HG02884 (cell line): ENCODE measurements around the gene ASIC2.
"Not testable (repeated sequence)": the region's sequence is repeated elsewhere in the genome, so short reads cannot be mapped to it uniquely, and the experiment has no call there.

Experiments
- ATAC-seq: cut with Tn5 transposase; IDR thresholded peaks from one replicate; pipeline ENCODE4 v1.9.1; 2021; ENCODE audit warnings: mild to moderate bottlenecking, moderate library complexity; ENCODE audit not compliant: unreplicated experiment

The ASIC2 gene

DNA sequence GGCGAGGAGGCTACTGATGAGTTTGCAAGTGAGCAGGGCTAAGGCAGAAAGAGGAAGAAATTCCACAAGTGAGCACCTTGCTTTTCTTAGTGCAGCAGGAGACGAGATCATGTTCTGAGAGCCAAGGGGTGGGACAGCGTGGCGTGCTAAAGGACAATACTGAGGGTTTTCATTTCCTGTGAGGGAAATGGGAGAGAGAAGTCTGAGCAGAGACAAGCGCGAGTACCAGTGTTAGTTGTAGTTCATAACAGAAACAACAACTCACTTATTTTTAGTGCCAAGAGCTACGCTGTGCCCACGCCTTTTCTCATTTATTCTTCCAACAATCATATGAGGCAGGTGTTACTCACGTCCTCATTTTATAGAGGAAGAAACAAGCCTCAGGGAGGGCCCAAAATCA is 299.1 kb downstream of the ASIC2 start:
- ATAC-seq: no peak

DNA sequence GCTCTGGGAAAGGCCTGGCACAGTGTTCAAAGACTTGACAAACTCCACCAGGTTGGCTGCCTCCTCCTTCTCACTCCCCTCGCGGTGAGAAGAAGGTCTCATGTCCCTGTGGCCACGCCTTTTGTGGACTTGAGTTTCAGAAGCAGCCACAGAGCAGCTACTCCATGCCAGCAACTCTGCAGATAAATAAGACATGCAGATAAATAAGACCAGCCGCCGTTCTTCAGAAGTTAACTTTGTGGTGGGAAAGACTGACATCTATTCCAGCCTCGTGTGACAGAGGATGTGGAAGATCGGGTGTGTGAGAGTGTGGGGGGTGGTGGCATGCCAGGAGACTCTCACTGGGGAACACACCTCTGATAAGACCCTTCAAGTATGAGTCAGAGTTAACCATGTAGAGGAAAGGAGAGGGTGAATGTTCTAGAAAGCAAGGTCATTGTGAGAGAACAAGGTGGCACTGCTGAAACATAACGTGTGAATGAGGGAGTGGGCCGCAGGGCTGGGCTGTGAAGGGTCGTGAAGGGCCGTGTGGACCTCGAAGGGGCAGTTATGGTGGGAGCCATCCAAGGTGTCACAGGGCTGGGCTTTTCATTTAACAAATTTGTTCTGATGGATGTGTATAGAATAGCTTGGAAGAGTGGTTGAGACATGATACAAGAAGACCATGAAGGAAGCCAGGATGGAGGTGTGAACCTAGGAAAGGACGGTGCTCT is 300.6 kb downstream of the ASIC2 start:
- ATAC-seq: no peak

DNA sequence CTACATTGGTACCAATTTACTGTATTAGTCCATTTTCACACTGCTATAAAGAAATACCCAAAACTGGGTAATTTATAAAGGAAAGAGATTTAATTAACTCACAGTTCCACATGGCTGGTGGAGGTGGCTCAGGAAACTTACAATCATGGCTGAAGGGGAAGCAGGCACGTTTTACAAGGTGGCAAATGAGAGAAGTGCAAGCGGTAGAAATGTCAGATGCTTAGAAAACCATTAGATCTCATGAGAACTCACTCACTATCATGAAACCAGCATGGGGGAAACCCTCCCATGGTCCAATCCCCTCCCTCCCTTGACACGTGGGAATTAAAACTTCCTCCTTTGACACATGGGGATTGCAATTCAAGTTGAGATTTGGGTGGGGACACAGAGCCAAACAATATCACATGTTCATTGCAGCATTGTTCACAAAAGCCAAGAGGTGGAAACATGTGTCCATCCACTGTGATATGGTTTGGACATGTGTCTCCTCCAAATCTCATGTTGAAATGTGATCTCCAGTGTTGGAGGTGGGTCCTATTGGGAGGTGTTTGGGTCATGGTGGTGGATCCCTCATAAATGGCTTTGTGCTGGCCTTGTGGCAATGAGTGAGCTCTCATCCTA is 304.5 kb downstream of the ASIC2 start:
- ATAC-seq: no peak

DNA sequence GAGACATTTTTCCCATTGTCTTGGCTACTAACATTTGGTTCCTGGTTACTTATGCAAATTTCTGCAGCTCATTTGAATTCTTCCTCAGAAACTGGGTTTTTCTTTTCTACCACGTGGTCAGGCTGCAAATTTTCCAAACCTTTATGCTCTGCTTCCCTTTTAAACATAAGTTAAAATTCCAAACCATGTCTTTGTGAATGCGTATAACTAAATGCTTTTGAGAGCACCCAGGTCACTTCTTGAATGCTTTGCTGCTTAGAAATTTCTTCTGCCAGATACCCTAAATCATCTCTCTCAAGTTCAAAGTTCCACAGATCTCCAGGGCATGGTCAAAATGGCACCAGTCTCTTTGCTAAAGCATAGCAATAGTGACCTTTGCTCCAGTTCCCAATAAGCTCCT is 305.2 kb downstream of the ASIC2 start:
- ATAC-seq: not testable (repeated sequence)

DNA sequence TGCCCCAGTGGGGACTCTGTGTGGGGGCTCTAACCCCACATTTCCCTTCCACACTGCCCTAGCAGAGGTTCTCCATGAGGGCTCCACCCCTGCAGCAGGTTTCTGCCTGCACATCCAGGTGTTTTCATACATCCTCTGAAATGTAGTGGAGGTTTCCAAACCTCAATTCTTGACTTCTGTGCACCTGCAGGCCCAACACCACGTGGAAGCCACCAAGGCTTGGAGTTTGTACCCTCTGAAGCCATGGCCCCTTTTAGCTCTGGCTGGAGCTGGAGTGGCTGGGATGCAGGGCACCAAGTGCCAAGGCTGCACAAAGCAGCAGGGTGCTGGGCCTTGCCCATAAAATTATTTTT is 305.7 kb downstream of the ASIC2 start:
- not testable (repeated sequence) for ATAC-seq

DNA sequence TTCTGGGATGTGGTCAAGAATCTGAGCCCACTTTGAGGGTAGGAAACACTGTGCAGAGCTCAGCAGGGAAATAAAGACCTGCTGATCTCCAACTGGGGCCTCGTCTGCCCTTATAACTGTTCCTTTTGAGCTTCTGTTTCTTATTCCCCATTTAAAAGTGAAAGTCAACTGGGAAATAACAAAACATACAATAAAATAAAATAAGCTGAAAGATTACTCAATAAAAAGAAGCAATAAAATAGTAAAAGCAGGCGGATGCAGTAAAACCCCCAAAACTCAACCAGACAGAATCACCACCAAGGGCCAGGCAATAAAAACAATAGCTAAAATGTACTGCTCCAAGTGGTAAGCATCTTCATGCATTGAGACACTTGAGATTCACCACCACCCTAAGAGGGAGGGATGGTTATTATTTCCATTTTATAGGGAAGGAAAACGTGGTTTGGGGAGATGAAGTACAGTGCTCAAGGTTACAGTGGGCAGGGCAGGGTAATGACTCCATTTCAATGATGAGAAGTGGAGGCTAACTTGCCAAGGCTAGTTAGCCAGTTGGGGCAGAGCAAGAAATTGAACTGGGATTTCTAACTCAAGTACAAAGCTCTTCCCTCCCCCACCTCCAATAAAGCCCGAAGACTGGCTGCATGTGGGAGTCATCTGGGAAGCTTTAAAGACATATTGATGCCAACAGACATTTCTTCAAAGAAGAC is 307.9 kb downstream of the ASIC2 start:
- ATAC-seq: no peak

DNA sequence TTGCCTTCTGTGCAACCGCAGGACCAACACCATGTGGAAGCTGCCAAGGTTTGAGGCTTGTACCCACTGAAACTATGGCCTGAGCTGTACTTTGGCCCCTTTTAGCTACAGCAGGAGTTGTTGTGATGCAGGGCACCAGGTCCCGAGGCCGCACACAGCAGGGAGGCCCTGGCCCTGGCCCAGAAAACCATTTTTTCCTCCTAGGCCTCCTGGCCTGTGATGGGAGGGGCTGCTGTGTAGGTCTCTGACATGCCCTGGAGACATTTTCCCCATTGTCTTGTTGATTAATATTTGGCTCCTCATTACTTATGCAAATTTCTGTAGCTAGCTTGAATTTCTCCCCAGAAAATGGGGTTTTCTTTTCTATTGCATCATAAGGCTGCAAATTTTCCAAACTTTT is 311.5 kb downstream of the ASIC2 start:
- not testable (repeated sequence) for ATAC-seq

DNA sequence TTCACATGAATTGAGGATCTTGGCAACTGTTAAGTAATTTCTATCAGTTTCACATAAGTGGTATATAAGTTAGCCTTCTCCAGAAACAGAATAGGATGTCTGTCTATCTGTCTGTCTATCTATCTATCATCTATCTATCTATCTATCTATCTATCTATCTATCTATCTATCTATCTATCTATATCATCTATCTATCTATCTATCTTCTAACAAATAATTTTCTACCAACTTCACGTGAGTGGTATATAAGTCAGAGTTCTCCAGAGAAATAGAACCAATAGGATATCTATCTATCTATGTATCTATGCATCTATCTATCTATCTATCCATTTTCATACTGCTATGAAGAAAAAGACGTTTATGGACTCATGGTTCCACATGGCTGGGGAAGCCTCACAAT is 312.9 kb downstream of the ASIC2 start:
- no peak for ATAC-seq

DNA sequence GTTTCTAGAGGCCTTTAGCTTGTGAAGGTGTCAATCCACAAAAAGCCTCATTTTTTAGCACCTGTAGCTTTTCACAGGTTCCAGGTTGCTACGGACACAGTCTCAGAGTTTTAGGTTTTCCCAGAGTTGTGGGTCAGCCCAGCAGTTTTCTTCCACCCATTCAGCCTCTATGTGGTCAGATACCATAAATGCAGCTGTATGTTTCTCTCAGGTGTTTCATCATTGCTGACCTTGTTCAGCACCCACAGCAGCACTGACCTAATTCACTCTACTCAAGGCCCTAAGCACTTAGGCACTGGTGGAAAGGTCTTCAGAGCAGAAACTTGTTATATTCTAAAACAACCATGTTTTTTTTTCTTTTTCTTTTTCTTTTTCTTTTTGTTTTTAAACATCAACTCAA is 316.5 kb downstream of the ASIC2 start:
- ATAC-seq: no peak

DNA sequence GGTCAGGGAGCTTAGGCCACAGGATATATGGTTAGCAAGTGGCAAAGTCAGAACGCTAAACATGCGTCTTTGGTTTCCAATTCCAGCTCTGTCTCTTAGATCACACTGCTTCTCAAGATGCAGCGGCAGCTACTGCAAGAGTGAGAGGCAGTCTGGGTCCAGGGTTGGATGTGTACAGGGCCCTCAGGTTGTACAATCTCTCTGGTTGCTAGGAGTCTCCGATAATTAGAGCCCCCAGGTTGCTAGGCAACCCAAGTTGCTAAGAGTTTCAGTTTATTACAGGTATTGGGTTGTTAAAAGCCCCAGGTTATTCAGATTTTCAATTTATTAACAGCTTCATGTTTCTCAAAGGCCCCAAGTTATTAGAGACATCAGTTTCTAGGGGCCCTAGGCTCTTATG is 317.0 kb downstream of the ASIC2 start:
- no peak for ATAC-seq

DNA sequence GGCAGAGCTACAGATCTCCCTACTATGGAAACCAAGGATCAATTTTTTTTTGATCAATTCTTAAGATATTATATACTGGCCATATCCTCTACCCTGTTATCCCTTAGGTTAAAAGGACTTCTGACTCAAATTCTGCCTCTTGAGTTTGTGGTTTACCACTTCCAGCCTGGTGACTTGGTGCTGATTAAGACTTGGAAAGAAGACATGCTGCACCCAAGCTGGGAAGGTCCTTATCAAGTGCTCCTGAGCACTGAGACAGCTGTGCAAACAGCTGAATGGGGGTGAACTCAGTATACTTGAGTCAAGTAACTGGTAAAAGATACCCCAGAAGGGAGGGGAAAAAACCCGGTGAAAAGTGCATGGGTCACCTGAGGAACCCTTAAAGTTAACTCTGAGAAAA is 321.9 kb downstream of the ASIC2 start:
- ATAC-seq: no peak

DNA sequence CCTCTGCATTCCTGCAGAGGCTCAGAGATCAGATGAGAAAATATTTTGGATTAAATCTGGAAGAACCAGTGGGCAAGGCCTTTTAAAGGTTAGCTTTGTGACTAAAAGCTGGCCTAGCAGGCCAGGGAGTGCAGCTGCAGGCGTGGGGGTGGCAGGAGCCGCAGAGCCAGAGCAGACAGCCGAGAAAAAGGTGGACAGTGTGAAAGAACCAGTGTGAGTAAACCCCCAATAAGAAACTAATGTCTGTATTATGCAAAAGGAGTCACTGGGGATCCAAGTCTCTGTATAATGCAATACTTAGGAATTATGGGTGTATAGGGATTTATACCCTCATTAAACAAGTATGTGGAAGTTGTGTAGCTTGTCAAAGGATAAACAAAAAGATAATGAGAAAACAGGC is 322.8 kb downstream of the ASIC2 start:
- ATAC-seq: no peak

DNA sequence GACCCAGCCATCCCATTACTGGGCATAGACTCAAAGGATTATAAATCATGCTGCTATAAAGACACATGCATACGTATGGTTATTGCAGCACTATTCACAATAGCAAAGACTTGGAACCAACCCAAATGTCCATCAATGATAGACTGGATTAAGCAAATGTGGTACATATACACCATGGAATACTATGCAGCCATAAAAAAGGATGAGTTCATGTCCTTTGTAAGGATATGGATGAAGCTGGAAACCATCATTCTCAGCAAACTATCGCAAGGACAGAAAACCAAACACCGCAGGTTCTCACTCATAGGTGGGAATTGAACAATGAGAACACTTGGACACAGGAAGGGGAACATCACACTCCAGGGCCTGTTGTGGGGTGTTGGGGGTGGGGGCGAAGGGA is 323.9 kb downstream of the ASIC2 start:
- ATAC-seq: not testable (repeated sequence)

DNA sequence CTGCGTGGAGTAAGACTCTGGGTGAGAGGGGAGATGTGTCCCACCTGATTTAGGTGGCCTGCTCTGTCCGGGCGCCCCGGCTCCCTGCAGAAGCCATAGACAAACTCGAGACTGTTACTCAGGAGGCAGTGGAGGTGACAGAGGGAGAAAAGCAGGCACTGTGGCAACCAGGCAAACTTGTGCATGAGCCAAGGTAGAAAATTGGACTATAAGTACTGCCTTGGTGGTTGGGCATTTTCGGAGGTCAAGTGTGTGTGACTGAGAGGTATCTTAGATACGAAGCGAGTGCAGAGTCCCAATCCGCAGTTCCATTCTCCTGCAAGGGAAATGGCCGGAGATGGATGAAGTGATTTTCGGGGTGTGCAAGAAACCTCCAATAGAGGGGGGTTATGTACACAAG is 328.6 kb downstream of the ASIC2 start:
- ATAC-seq: no peak
